NOMO-1 treated with dmso at 0.1 percent for 144 hours (cell line): ENCODE results near the gene DUSP6.

Experiments
- DNase-seq: peaks from one replicate; lab custom pipeline; 2025; ENCODE audit not compliant: unreplicated experiment; lab: John Stamatoyannopoulos, UW

DUSP6 gene, protein sequence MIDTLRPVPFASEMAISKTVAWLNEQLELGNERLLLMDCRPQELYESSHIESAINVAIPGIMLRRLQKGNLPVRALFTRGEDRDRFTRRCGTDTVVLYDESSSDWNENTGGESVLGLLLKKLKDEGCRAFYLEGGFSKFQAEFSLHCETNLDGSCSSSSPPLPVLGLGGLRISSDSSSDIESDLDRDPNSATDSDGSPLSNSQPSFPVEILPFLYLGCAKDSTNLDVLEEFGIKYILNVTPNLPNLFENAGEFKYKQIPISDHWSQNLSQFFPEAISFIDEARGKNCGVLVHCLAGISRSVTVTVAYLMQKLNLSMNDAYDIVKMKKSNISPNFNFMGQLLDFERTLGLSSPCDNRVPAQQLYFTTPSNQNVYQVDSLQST

DNA sequence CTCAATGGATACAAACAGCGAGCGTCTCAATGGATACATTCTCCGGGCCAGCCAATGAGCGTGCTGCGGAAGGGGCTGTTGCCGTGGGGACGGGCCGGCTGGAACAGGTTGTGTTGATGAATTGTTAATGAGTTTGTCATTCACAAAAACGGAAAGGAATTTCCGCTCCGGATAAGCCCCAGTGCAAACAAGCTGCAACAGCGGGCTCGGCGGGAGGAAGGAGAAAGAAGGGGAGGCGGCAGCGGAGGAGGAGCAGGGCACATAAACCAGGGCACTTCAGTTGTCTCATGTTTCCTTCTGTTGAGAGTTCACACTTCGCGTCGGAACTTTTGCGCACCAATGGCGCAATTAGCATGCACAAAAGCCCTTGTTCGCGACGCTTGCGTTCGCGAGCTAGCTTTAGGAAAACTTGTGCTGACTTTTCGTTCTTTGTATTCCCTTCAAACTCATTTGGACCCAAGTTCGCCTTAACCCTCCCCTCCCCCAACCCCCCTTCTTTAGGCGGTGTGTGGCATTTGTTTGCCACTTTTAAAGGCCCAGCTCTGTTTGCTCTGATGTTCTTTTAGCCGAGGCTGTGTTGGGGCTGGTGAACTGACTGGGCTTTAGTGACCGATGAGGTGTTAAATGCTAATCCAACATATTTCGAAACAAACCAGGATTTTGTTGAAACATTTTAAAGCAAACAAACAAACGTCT lies at the start of gene DUSP6:
Gene DUSP6, minus strand, starts transcription at position 10 of the 696 bp plus-strand sequence. CDS start 462 bp downstream, outside the sequence.
- DNase-seq, result peak; percentile 97

DNA sequence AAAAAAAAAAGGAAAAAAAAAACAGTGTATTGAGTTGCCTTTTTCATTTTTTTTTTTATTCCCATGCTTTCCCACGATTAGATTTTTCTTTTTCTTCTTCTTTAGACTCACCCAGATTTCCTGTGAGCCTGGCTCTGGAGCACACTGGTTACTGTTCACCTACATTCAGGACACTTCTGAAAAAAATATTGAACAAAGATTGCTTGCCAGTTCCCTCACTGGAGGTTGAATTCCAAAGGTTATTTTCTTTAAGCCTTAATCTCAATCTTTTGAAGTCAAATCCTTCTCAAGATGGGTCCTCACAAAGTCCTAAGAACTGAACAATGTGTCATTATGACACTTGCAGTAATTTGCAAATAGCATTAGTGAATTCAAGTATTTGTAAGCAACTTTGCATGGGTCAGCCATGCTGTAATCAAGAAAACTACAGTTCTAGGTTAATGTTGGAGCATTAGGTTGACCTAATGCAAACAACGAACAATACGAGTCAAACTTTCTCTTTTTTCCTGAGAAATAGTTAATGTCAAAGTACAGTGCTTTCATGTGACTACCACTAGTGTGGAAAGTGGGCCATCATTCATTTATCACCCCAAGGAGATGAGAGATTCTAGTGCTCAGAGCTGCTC lies 49.2 kb upstream of the DUSP6 start:
- DNase-seq, result no peak

DNA sequence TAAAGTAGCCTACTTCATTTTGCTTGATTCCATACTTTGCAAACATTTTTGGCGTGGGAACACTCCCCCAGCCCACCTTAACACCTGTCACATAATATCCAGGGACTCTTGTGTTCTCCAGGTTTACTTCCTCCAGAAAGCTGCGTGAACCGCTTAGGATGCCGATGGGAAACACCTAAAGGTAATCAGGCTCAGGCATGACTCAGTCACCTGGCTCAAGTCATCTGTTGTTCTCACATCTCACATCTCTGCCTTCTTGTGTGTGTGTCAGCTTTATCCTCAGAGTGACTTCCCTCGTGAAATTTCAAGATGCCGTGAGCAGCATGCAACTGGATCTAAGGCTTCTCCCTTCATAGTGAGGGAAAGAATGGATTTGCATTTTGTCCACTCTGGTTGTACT lies 48.1 kb upstream of the DUSP6 start:
- no peak for DNase-seq

DNA sequence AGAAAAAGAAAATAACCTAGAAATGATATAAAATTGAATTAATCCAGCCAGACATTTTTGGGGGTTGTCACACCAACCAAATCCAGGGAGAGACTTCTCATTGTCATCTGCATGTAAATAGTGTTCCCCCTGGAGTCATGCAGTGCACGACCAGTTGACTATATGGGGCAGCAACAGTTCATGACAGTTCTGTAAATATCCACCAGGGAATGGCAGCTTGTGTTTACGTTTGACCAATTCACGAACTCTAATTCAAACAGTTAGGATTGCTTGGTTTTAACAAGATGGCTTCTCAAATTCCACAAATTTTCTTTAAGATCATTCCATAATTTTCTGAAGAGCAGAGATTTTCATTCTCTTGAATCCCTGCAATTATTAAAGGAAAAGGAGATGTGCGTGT lies 43.4 kb upstream of the DUSP6 start:
- no peak for DNase-seq

DNA sequence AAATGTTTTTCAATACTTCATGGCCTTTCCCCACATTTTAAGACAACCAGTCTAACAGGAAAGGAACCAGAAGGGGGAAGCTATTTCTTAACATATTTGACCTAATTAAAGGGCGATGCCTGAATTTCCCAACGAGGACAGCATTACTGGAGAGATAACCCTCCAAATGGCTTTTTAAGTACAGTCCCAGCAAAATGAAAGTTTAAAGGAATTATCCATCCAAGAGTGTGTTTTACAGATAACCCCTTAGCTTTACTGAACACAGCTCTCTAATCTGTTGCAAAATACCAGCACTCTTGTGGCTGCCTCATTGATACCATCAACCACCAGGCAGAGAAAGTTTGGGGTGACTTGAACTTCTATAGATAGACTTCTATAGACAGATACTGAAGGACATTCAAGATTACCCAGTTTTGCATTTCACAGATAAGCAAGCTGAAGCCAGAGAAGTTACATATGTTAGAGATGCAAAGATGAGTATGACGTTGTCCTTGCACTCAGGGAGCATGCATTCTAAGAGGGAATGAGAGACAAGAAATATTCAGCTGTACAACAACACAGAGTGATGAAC lies 41.3 kb upstream of the DUSP6 start:
- DNase-seq, result no peak

DNA sequence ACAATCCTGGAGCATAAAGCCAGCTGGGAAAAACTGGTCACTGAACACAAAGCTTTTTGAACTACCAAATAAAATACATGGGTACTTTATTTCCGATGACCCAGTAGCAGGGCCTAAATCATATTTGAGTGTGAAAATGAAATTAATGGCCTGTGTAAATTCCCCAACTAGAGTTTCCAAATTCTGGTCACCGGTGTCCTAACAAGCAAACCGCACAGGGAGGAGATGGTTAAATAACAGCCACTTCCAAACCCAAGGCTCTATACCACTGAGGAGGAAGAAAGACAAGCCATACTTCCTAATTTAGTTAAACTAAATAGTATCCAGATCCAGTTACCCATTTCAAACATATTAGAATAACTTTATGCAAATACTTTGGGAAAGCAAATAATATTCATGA lies 40.1 kb upstream of the DUSP6 start:
- DNase-seq, result no peak

DNA sequence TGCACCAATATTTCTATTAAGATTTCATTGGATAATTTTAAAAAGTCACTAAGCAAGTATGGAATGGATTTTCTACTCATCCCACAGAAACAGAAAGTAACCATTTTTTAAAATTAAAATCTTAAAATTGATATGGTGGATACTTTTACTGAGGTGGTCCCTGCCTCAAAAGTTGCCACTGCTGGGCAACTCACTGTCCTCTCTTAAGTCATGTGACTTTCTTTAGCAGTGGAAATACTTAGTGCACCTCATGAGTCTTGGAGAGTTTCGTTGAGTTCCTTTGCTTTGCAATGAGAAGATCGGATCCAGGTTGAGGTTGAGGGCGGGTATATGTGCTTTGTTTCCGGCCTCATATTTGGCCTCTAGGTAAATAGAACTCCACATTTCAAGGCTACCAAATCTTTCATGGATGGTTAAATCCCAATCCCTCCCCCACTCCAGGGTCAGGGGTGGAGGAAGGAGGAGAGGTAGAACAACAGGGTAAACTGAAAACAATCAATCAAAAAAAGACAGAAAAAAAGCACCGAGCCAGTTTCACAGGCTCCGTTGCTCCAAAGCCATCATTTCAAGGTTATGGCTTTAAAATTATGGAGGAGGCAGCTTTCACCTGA lies 39.5 kb upstream of the DUSP6 start:
- no peak for DNase-seq

DNA sequence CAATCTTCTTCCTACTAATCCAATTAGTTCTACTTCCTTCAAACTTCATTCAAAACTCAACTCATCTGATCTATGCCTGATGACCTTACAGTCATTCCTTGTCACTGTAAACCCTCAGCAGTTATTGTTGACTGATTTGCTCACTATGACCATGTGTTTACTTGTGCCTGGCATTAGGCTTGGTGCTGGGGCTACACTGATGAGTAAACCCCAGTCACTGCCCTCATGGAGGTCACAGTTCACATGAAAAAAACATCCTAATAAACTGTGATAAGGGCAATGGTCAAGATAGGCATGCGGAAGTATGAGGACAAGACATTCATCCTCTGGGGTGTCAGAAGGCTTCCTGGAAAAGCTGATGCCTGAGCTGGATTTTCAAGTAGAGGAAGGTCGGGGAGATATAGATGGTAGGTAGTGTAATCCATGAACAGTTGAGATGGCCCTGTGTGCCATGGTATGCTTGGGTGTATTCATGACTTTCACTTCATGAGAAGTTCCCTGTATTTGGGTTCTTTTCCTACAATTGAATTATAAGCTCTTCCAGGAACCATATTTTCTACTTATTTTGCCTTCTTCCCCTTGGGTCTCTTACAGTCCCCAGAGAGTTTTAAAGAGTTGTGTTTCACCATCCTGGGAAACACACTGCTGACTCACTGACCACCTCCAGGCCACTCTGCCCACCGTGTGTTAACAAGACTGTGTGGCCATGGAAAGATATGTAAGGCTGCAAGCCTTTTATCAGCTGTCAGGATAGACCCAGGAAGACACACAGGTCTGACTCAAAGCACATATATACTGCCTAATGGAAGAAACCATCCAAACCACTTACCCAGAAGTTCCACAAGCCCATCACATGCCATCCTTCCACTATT lies 38.7 kb upstream of the DUSP6 start:
- no peak for DNase-seq

DNA sequence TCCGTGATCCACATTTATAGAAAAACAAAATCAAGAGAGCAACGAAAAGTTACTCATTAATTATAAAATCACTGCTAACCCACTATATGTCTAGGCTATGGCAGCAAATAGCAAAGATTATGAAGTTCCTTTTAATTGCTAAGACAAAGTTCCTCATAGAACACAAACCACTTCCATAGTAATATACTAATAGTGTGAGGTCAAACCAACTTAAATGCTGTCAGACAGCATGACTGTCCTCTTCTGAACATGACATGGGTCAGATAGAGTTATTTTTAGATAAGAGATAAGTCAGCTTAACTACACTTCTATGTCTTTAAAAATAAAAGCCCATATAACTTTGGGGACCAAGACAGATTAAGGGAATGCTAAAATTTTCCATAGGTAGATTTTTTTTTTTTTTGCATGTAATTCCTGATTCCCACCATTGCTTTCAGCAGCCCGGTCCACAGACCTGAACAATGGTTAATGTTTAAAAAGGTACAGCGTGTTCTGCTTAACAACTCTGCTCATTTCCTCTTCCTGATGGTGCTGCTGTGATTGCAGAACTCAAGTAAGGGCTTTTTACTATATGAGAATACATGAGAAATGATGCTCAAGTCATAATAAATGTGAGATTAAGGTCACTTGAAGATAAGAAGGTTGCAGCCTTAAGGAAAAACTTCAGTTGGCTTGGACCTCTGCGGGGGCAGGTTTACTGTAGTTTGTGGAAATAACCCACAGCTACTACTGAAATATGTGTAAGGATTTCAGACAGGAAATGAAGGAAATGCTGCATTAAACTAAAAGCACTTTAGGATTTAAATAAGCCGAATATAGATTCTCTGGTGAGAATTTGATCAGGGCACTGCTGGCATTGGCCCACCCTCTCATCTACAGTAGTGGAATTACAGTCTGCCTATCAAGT lies 37.7 kb upstream of the DUSP6 start:
- DNase-seq, result no peak

DNA sequence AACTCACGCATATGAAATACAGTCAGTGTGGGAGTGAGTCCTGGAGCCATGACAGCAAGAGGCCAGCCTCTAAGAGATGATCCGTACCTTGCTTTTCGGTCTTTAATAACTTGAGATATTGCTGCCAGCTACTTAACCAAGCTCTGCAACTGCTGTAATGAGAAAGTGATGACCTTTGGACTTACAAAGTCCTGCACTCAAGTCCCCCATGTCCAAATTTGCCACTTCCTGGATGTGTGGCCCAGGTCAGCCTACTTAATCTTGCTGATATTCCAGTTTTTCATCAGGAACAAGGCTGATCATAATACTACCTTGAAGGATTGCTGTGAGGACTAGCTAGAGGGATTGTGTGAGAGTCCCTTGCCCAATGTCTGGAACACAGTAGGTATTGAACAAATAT lies 33.8 kb upstream of the DUSP6 start:
- no peak for DNase-seq

DNA sequence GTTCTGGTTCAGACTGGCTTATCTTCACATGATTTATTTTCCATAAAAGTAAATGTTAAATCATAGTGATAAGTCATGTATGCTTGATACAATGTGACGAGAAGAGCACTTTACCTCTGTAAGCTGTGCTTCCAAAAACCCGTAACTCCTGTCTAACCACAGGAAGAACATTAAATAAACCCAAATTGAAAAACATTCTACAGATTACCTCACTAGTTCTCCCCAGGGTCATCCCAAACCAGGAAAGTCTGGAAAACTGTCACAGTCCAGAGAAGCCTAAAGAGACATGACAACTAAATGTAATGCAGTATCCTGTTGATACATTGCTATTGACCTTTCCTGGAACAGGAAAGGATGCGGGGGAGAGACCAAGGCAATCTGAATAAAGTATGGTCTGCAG lies 32.5 kb upstream of the DUSP6 start:
- DNase-seq, result no peak

DNA sequence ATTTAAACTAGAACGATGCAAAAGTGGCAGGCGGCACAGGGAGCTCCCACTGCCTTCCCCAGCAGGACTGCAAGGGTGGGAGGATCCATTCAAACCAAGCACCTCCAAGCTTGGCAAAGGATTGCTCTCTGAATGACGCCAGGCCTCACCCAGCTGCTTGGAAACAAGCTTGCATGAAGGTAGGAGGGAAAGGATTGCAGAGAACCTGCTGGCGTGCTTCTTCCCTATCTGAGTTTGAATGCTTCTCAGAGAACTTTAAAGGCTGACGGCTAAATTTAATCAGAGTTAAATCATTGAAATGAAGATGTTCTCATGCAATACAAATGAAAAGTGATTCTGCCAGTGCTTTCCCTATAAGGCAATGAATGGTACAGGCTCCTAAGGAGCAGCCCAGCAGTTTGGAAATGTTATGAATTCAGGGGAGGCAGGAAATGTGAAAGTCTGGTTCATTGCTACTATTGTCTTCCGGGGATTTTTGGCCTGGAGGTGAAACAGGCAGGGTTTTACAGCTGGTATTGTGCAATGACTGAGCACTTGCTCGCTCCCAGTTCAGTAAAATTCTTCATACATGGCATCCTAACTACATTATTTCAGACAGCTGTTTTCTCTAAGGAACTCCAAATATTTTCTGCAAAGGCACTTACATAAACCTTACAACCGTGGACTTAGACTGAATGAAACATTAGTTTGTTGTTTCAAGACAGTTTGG lies 31.9 kb upstream of the DUSP6 start:
- DNase-seq, result peak; percentile 45

DNA sequence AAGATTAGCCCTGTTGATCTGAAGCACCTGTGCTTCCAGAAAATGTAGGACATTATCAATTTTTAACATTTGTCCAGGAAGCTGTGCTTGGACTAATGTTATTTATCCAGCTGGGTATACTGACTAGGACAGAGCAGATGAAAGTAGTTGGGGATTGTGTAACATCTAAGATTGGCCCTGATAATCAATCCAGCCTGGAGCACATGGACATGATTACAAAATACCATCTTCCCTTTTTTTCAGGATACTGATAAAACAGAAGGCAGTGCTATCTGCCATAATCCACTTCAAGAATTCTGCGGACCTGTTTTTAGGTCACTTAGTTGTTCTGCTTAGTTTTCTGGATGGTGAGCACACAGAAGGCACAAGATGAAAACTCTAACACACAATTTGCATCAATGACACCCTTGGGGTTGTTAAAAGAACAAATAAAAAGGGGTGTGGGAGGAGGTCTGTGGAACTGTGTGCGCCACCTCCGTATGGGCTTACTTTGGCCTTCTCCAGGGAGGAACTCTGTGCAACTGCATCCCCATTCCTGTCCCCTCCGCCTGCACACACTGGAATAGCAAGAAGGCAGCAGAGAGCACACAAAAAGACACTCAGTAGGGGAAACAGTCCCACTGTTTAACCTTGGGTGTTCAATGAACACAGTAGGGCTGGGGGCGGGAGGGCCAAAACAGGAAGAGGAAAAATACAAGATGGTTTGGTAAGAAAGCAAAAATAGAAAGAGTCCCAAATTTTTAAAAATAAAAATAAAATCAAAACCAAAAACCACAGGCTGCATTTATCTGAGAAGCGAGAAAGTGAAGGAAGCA lies 31.1 kb upstream of the DUSP6 start:
- DNase-seq, result no peak

DNA sequence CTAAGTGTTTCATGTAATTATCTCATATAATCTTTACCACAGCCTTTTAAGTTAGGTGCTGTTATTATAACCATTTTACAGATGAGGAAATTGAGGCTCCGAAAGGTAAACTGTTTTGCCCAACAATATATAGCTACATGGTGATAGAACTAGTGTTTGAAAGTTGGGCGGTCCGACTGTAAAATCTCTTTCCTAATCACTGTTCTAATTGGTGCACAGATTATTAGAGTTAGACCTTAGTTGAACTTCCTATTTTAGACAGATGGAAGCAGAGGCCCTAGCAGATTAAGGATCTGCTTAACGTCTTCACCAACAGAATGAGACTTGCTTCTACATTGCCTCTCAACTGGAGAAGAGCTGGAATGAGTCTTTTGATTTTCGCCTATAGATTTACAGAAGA lies 30.0 kb upstream of the DUSP6 start:
- peak; percentile 62 for DNase-seq

DNA sequence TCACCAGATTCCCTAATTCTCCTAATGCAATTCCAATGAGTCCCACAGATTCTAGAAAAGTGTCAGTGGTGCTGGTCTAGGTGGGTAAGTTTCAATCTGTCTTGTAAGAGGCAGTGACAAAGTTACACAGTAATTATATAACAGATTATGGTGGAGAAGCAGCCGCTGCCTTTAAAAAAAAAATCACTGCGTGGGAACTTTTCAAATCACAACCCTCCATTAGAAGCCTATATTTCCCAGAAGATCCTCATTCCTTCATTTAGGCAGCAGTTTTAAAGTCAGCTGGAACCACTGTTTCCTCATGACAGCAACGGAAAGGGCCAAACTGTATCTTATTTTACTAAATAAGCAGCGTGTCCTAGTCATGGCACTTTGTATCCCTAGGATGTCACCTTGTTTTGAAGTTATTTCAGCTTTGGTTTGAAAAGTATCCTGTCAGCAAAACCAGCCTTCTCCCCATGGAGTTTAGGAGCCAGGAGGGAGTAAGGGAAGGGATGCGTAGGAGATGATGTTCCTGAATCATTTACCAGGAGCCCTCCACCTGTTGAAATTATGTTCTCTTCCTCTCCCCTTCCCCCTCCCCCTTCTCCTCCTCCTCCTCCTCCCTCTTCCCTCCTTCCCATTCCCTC lies 27.7 kb upstream of the DUSP6 start:
- no peak for DNase-seq

DNA sequence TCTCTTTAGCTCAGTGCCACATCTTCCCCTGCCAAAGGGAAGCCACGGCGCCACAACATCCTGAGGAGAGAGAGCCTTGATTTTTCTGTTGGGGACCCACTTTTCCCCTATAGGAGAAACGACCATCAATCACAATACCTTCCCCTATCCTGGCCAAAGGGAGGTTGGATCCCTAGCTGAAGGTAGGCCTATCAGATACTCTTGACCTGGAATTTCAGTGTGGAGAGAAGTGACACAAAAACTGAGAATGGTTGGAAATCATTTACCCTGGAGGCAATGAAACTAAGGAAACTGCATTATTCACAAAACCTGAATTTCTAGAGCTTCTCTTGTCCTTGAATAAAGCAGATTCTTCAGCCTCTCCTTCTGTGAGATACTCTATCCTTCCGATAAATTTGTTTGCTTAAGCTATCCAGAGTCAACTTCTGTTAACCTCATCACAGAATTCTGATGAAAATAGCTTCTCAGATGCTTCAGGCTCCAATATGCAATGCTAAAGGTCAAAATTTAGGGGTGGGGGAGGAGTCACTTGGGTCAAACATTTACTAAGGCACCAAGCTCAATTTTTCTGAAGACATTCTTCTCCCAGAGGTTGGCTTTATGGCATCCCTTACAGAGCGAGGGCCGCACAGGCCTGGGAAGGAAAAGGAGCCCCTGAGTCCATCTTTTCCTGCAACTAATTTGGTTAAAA lies 27.0 kb upstream of the DUSP6 start:
- no peak for DNase-seq

DNA sequence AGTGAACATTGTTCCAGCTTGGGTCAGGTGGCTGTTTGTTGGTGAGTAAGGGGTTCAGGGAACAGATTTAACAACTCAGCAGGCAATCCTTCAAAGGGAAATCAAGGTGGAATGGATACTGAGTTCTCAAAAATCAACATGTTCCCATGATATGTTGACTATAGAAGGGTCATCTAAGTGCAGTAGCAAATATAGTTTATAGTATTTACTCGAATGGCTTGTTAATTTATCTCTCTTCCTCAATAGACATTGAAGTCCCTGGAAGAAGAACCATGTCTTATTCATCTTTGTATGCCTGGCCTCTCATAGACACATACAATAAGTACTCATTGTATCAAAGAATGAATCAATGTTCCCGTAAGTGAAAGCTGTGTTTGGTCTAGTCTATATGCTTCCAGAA lies 24.5 kb upstream of the DUSP6 start:
- DNase-seq, result no peak
